IMR-90 (cell line): ENCODE data around the gene CYP26B1. TPM values are rescaled to one million over a fixed set of nuclear protein-coding genes. Genes with fewer than 3 reads are reported as not detected.

Experiments used
- ATAC-seq: fragments of 200-7000 bp; cut with Tn5 transposase; 2 replicates; pipeline ENCODE4 v1.9.1; 2020; ENCODE audit warnings: low read depth, mild to moderate bottlenecking, moderate library complexity
- BruUV-seq: library from RNA; stranded (reverse); fragments of 400-500 nt; replicated peaks from 2 replicates; lab custom pipeline; 2021; lab: Mats Ljungman, UMichigan
- CTCF ChIA-PET: fragments of 300-600 bp; formaldehyde crosslinking; extraction: SDS; loops from one replicate; lab custom pipeline; 2021; ENCODE audit warnings: antibody characterized with exemption; lab: Yijun Ruan, JAX
- POLR2A ChIA-PET: fragments of 300-600 bp; sonication (Branson Sonifier 250); formaldehyde crosslinking; loops from one replicate; lab custom pipeline; 2022; ENCODE audit warnings: antibody characterized with exemption; ENCODE audit not compliant: unreplicated experiment; lab: Charles Lee
- DNase-seq: peaks from one replicate; pipeline ENCODE4 v3.0.0; 2013
- H2AFZ ChIP-seq: replicated peaks from 2 replicates; pipeline ENCODE3; 2013; ENCODE audit warnings: low read length, mild to moderate bottlenecking; ENCODE audit not compliant: poor library complexity
- H2AK5ac ChIP-seq: 2 replicates; pipeline ENCODE4 v1.6.1; 2013; ENCODE audit warnings: low read depth, low read length, inconsistent platforms
- H2AK9ac ChIP-seq: replicated peaks from 2 replicates; pipeline ENCODE3; 2013; ENCODE audit warnings: mild to moderate bottlenecking, low read depth, low read length, moderate library complexity; ENCODE audit not compliant: poor library complexity
- H2BK120ac ChIP-seq: 2 replicates; pipeline ENCODE4 v1.6.1; 2013; ENCODE audit warnings: low read depth, low read length, inconsistent platforms
- H2BK15ac ChIP-seq: 3 replicates; pipeline ENCODE4 v1.6.1; 2013; ENCODE audit warnings: low read depth, low read length, inconsistent platforms
- H2BK20ac ChIP-seq: 2 replicates; pipeline ENCODE4 v1.6.1; 2013; ENCODE audit warnings: low read depth, mild to moderate bottlenecking, inconsistent platforms, low read length, moderate library complexity
- H2BK5ac ChIP-seq: 2 replicates; pipeline ENCODE4 v1.6.1; 2013; ENCODE audit warnings: mild to moderate bottlenecking, low read depth, low read length, inconsistent platforms; ENCODE audit not compliant: poor library complexity, severe bottlenecking
- H3K14ac ChIP-seq: replicated peaks from 2 replicates; pipeline ENCODE4 v1.6.1; 2013; ENCODE audit warnings: low read depth, low read length, inconsistent platforms
- H3K18ac ChIP-seq: 2 replicates; pipeline ENCODE4 v1.6.1; 2013; ENCODE audit warnings: low read depth, low read length, control low read depth
- H3K23ac ChIP-seq: 2 replicates; pipeline ENCODE4 v1.6.1; 2013; ENCODE audit warnings: low read depth, low read length, inconsistent platforms
- H3K27ac ChIP-seq: 2 replicates; pipeline ENCODE4 v1.5.1; 2013; ENCODE audit warnings: mild to moderate bottlenecking, control low read depth, low read length; ENCODE audit not compliant: insufficient read depth
- H3K27me3 ChIP-seq: 2 replicates; pipeline ENCODE4 v1.6.1; 2013; ENCODE audit warnings: low read length; ENCODE audit not compliant: control insufficient read depth, insufficient read depth
- H3K36me3 ChIP-seq: 2 replicates; pipeline ENCODE4 v1.6.1; 2013; ENCODE audit warnings: low read length, mixed read lengths; ENCODE audit not compliant: control insufficient read depth, insufficient read depth
- H3K4ac ChIP-seq: 2 replicates; pipeline ENCODE4 v1.6.1; 2013; ENCODE audit warnings: low read depth, low read length, inconsistent platforms
- H3K4me1 ChIP-seq: 2 replicates; pipeline ENCODE4 v1.6.1; 2013; ENCODE audit warnings: low read length, mixed read lengths; ENCODE audit not compliant: control insufficient read depth, insufficient read depth
- H3K4me2 ChIP-seq: 2 replicates; pipeline ENCODE4 v1.6.1; 2013; ENCODE audit warnings: low read depth, mild to moderate bottlenecking, control low read depth, low read length, moderate library complexity
- H3K4me3 ChIP-seq: 2 replicates; pipeline ENCODE4 v1.5.1; 2013; ENCODE audit warnings: low read depth, mild to moderate bottlenecking, control low read depth, low read length, moderate library complexity; ENCODE audit not compliant: insufficient read depth
- H3K56ac ChIP-seq: 2 replicates; pipeline ENCODE4 v1.6.1; 2013; ENCODE audit warnings: low read length, inconsistent platforms; ENCODE audit not compliant: insufficient read depth; ENCODE audit errors: extremely low read depth
- H3K79me1 ChIP-seq, 2 experiments: 2 replicates each; pipeline ENCODE4 v1.6.1; 2013; ENCODE audit warnings: low read length in 2 of 2, inconsistent platforms in 1 of 2, low read depth in 1 of 2
- H3K9ac ChIP-seq: 2 replicates; pipeline ENCODE4 v1.6.1; 2013; ENCODE audit warnings: low read depth, low read length, control low read depth
- H3K9me1 ChIP-seq: 2 replicates; pipeline ENCODE4 v1.6.1; 2013; ENCODE audit warnings: low read length, inconsistent platforms; ENCODE audit not compliant: insufficient read depth
- H3K9me3 ChIP-seq: 2 replicates; pipeline ENCODE4 v1.6.1; 2013; ENCODE audit warnings: low read length; ENCODE audit not compliant: control insufficient read depth, insufficient read depth
- H4K20me1 ChIP-seq: 2 replicates; pipeline ENCODE4 v1.6.1; 2013; ENCODE audit warnings: low read length, inconsistent platforms; ENCODE audit not compliant: insufficient read depth
- H4K5ac ChIP-seq: 2 replicates; pipeline ENCODE4 v1.6.1; 2013; ENCODE audit warnings: mild to moderate bottlenecking, low read depth, low read length, control low read depth
- H4K8ac ChIP-seq, 2 experiments: 2 replicates each; pipeline ENCODE4 v1.6.1; 2013; ENCODE audit warnings: low read depth in 2 of 2, low read length in 2 of 2, control low read depth in 1 of 2, inconsistent platforms in 1 of 2
- H4K91ac ChIP-seq: 2 replicates; pipeline ENCODE4 v1.6.1; 2013; ENCODE audit warnings: low read depth, low read length, inconsistent platforms; ENCODE audit not compliant: insufficient read depth
- CEBPB ChIP-seq: IDR thresholded peaks from 2 replicates; pipeline ENCODE4 v1.6.1; 2012; ENCODE audit warnings: low read depth, low read length, improper control_type of control experiment
- CHD1 ChIP-seq: IDR thresholded peaks from 2 replicates; pipeline ENCODE4 v1.6.1; 2012; ENCODE audit warnings: low read depth, low read length, improper control_type of control experiment
- FOS ChIP-seq: fragments of 150-350 bp; IDR thresholded peaks from 2 replicates; pipeline ENCODE4 v1.6.1; 2016; ENCODE audit warnings: low read depth, low read length
- MAFK ChIP-seq: IDR thresholded peaks from 2 replicates; pipeline ENCODE4 v1.6.1; 2012; ENCODE audit warnings: low read depth, low read length, improper control_type of control experiment
- MAZ ChIP-seq: IDR thresholded peaks from 2 replicates; pipeline ENCODE4 v1.6.1; 2012; ENCODE audit warnings: low read depth, mild to moderate bottlenecking, low read length, improper control_type of control experiment, moderate library complexity, borderline replicate concordance
- MXI1 ChIP-seq: IDR thresholded peaks from 2 replicates; pipeline ENCODE4 v1.6.1; 2012; ENCODE audit warnings: low read depth, mild to moderate bottlenecking, low read length, moderate library complexity, borderline replicate concordance
- NFE2L2 ChIP-seq: fragments of 150-350 bp; IDR thresholded peaks from 2 replicates; pipeline ENCODE4 v1.6.1; 2016; ENCODE audit warnings: low read depth, mild to moderate bottlenecking, low read length
- POLR2A ChIP-seq: IDR thresholded peaks from 2 replicates; pipeline ENCODE4 v1.6.1; 2012; ENCODE audit warnings: mild to moderate bottlenecking, low read depth, low read length
- RAD21 ChIP-seq: IDR thresholded peaks from 2 replicates; pipeline ENCODE4 v1.6.1; 2012; ENCODE audit warnings: low read length, improper control_type of control experiment
- RCOR1 ChIP-seq: IDR thresholded peaks from 2 replicates; pipeline ENCODE4 v1.6.1; 2012; ENCODE audit warnings: mild to moderate bottlenecking, low read length, improper control_type of control experiment; ENCODE audit not compliant: insufficient replicate concordance
- RFX5 ChIP-seq: IDR thresholded peaks from 2 replicates; pipeline ENCODE4 v1.8.0; 2012; ENCODE audit warnings: low read depth, mild to moderate bottlenecking, low read length, moderate library complexity
- SMC3 ChIP-seq: fragments of 150-350 bp; IDR thresholded peaks from 2 replicates; pipeline ENCODE4 v1.6.1; 2016; ENCODE audit warnings: low read depth, mild to moderate bottlenecking, antibody characterized with exemption, low read length, moderate library complexity
- USF2 ChIP-seq: fragments of 150-350 bp; IDR thresholded peaks from 2 replicates; pipeline ENCODE4 v1.6.1; 2017; ENCODE audit warnings: mild to moderate bottlenecking, antibody characterized with exemption, low read length, low read depth
- WGBS, 2 experiments: methylation state at CpG; one replicate each; pipeline versions ENCODE4 v1.1.5 to v1.1.7; 2013; ENCODE audit warnings: missing lambda C conversion rate in 2 of 2; ENCODE audit not compliant: insufficient read length in 1 of 2; ENCODE audit errors: extremely low coverage in 2 of 2; 5-methylcytosine and 5-hydroxymethylcytosine counted together
- dilution Hi-C: fragments of 300-500 bp; cut with HindIII; formaldehyde crosslinking; loops from one replicate; pipeline ENCODE4 v1.14.3; 2018; ENCODE audit warnings: low sequenced_read_pairs; ENCODE audit not compliant: unreplicated experiment
- in situ Hi-C: fragments of 300-500 bp; cut with MboI; formaldehyde crosslinking; loops from 3 replicates; pipeline ENCODE4 v1.14.3; 2019; ENCODE audit warnings: low sequenced_read_pairs, inconsistent platforms, mixed read lengths
- intact Hi-C: fragments of 100-400 bp; cut with micrococcal nuclease; formaldehyde crosslinking; loops from 2 replicates; pipeline ENCODE4 v1.10.0; 2022
- polyA plus RNA-seq, 3 experiments: library from polyadenylated mRNA; depleted of rRNA; stranded (reverse); fragments of >200 nt; gene quantifications; 2 replicates each; pipeline ENCODE4 v1.2.3, GENCODE V29; 2012; ENCODE audit warnings: low replicate concordance in 1 of 3
- total RNA-seq: library from RNA; depleted of rRNA; stranded (reverse); fragments of >200 nt; gene quantifications from 2 replicates; pipeline ENCODE4 v1.2.3, GENCODE V29; 2012
- TF ChIP-seq, protein P1 (sequence below): fragments of 150-350 bp; IDR thresholded peaks from 2 replicates; pipeline ENCODE4 v1.6.1; 2016; ENCODE audit warnings: low read depth, mild to moderate bottlenecking, low read length, moderate library complexity, borderline replicate concordance

The CYP26B1 gene
- total and polyA plus RNA-seq, 2 of the 4 experiments (the other 2 are of a cell fraction) = 0.02 TPM; not detected in 1

DNA sequence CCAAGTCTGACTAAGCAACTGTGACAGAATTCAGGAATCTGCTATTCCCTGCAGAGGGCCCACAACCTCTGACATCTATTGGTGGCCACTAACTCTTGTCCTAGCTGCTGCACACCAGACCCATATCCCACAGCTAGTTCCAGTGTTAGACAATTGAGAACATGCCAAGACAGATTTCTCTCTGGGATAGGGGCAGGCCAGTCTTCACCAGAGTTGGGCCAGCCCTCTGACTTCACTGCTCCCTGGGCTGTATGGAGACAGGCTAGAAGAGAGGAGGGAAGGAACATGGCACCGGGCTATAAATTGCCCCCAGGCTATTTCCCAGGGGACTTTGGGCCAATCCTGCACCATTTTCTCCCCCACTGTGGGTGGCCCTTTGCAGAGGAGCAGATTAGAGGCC is 32.7 kb upstream of the CYP26B1 start:
- H3K9ac ChIP-seq = no peak overlapping the region
- no TSS peak for BruUV-seq
- dilution Hi-C loops (no loop called here), intact Hi-C loops (no loop called here), in situ Hi-C loops (no loop called here)
- CTCF ChIA-PET = no interaction called here
- no peak overlapping the region for H4K91ac ChIP-seq
- no peak overlapping the region for H3K4me2 ChIP-seq
- H2AK9ac ChIP-seq = no peak overlapping the region
- no peaks in the 10 kb centered on the region for H3K4me1 ChIP-seq
- no peaks in the 10 kb centered on the region for H3K79me1 ChIP-seq
- H3K9me3 ChIP-seq = no peaks in the 10 kb centered on the region
- no peak overlapping the region for H3K23ac ChIP-seq
- no peak overlapping the region for H3K14ac ChIP-seq
- no CpG with 5 or more reads among the region's 1 CpG for WGBS, 2 experiments
- peaks cover 10% of the 10 kb centered on the region for H3K36me3 ChIP-seq
- H3K27me3 ChIP-seq = no peaks in the 10 kb centered on the region
- H4K8ac ChIP-seq = no peak overlapping the region
- TF ChIP-seq CHD1 (no peak), MXI1 (no peak), RCOR1 (no peak), USF2 (no peak), RAD21 (no peak), RFX5 (no peak), CEBPB (no peak), SMC3 (no peak), POLR2A (no peak), MAZ (no peak), FOS (no peak), MAFK (no peak), NFE2L2 (no peak)
- TF ChIP-seq, protein P1, sequence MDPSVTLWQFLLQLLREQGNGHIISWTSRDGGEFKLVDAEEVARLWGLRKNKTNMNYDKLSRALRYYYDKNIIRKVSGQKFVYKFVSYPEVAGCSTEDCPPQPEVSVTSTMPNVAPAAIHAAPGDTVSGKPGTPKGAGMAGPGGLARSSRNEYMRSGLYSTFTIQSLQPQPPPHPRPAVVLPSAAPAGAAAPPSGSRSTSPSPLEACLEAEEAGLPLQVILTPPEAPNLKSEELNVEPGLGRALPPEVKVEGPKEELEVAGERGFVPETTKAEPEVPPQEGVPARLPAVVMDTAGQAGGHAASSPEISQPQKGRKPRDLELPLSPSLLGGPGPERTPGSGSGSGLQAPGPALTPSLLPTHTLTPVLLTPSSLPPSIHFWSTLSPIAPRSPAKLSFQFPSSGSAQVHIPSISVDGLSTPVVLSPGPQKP = no peak
- no peak overlapping the region for H3K27ac ChIP-seq
- no peak overlapping the region for H3K4ac ChIP-seq
- no peak for ATAC-seq
- no peak overlapping the region for H3K18ac ChIP-seq
- H2BK5ac ChIP-seq = no peak overlapping the region
- DNase-seq = no peak
- peaks cover 6% of the 10 kb centered on the region; the same call in 1 of the 2 replicates for H3K9me1 ChIP-seq
- no peak overlapping the region for H2BK120ac ChIP-seq
- no peaks in the 10 kb centered on the region; the same call in 1 of the 2 replicates for H4K20me1 ChIP-seq
- no peak overlapping the region for H3K4me3 ChIP-seq
- no peak overlapping the region for H3K56ac ChIP-seq
- H4K5ac ChIP-seq = no peak overlapping the region
- no peak overlapping the region for H2AK5ac ChIP-seq
- POLR2A ChIA-PET = no interaction called here
- H2BK15ac ChIP-seq = no peak overlapping the region
- H2BK20ac ChIP-seq = no peak overlapping the region
- no peak overlapping the region for H2AFZ ChIP-seq
